Measurements from ENCODE around the gene ITGA11. TPM values are rescaled to one million over a fixed set of nuclear protein-coding genes. Genes with fewer than 3 reads are reported as not detected.

The ITGA11 gene
- total and polyA plus RNA-seq, 9 donors, result 1.2 to 34.5 (median 4.4) TPM

DNA sequence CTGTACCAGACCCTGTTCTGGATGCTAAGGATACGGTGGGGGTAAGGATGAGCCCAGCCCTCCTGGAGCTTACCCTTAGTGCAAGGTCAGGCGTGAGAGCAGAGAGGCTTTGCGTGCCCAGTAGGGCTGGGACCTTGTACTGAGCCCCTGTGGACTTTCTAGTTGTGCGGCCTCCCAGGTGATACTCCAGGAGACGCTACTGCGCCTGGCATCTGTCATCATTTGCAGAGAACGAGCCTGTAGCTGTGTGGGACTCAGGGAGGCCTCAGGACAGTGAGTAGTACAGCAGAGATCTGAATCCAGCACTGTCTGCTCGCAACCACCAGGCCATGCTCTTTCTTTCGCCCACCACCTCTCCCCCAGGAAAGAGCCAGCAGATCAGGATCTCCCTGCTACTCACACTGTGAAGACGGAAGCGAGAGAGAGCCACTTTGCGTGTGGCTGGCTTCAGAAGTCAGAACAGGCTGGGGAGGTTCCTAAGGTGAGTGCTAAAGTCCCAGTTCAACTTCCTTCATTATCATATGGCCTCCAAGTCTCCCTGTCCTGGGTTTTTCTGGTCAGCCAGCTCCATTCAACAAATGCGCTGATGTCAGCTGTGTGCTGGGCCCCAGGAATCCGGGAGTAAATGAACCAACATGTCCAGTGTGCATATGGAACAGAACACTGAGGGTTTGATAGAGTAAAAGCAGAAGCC, 38.2 kb upstream of the ITGA11 start:
- Histone ChIP-seq H3K27me3 (no peaks in the 10 kb centered on the region), H3K9me3 (no peaks in the 10 kb centered on the region), H3K4me3 (no peak overlapping the region), H3K36me3 (no peaks in the 10 kb centered on the region), H3K4me1 (ENCODE audit: insufficient read depth) (no peaks in the 10 kb centered on the region), H3K27ac (no peak overlapping the region)
- WGBS, 3 donors, result 87 to 89% (median 89%) methylated on average over 14 of the region's 14 CpGs
- intact Hi-C loops (cut with DNase I), result no loop called here
- no peak for DNase-seq
- TF ChIP-seq POLR2A (IDR thresholded peaks at IDR 0.05), result no peak
- no peak for TF ChIP-seq EP300 (IDR thresholded peaks at IDR 0.05)
- TF ChIP-seq, protein P1, sequence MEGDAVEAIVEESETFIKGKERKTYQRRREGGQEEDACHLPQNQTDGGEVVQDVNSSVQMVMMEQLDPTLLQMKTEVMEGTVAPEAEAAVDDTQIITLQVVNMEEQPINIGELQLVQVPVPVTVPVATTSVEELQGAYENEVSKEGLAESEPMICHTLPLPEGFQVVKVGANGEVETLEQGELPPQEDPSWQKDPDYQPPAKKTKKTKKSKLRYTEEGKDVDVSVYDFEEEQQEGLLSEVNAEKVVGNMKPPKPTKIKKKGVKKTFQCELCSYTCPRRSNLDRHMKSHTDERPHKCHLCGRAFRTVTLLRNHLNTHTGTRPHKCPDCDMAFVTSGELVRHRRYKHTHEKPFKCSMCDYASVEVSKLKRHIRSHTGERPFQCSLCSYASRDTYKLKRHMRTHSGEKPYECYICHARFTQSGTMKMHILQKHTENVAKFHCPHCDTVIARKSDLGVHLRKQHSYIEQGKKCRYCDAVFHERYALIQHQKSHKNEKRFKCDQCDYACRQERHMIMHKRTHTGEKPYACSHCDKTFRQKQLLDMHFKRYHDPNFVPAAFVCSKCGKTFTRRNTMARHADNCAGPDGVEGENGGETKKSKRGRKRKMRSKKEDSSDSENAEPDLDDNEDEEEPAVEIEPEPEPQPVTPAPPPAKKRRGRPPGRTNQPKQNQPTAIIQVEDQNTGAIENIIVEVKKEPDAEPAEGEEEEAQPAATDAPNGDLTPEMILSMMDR (IDR thresholded peaks at IDR 0.05), result no peak

DNA sequence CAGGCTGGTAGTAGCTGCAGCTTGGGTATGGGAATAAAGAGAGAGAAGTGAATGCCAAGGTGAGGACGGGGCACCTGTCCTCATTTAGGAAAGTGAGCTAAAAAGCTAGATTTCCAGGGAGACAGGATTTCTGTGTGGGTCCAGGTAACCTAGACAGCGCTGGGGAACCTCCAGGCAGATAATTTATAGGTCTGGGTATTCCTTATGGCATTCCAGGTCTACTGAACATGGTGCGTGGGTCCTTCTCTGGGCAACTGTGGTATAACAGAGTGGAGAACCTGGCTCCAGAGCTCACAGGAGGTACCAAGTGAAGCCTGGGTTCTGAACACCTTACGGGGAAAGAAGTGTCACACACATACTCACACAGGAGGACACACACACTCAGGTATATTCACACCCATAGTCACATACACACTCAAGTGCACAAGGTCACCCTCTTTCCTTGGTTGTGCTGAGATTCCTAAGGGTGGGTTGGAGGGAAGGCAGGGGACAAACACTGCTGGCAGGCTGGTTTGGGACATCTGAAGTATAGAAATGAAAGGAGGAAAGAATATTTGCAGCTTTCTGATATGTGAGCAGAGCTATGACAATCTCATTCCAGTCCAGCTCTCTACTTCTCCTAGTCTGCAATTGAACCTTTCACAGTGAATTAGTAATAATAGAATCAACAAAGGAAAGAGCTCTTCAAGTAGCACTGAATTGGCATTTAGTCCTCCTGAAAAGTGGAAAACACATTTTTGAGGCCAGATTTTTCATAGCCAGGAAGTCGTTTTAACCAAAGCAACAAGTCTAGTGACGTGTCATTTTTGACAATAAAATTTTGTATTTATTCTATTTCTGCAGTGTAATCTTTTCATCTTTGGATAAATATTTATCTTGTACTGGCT, 37.4 kb upstream of the ITGA11 start:
- H3K36me3 ChIP-seq, result no peaks in the 10 kb centered on the region
- H3K27me3 ChIP-seq, result no peaks in the 10 kb centered on the region
- H3K9me3 ChIP-seq, result no peaks in the 10 kb centered on the region
- intact Hi-C loops (cut with DNase I), result no loop called here
- H3K4me1 ChIP-seq (ENCODE audit: insufficient read depth), result no peaks in the 10 kb centered on the region
- H3K27ac ChIP-seq, result no peak overlapping the region
- 71 to 84% (median 77%) methylated on average over 6 of the region's 6 CpGs for WGBS, 3 donors
- TF ChIP-seq EP300 (IDR thresholded peaks at IDR 0.05), result no peak
- no peak for TF ChIP-seq POLR2A (IDR thresholded peaks at IDR 0.05)
- TF ChIP-seq, protein P1 (IDR thresholded peaks at IDR 0.05), result no peak
- no peak for DNase-seq
- no peak overlapping the region for H3K4me3 ChIP-seq

DNA sequence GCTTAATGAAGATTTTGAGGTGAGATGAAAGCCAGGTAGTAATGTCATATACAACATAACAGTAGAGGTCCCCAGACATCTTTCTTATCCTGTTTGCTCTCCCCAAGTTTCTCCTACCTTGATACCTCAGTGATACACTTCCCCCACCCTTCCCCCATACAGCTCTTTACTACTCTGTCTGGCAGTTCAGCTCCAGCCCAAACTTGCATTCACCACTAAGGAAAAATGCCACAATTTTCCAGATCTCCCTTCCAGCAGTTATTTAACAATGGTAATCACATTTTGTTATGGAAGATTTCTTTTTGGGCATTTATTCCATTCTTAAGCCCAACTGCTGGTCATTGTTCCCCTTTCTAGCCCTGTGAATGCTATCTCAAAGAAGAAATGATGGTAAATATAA, 34.9 kb upstream of the ITGA11 start:
- Histone ChIP-seq H3K36me3 (no peaks in the 10 kb centered on the region), H3K4me1 (ENCODE audit: insufficient read depth) (no peaks in the 10 kb centered on the region), H3K9me3 (no peaks in the 10 kb centered on the region), H3K27ac (no peak overlapping the region), H3K27me3 (no peaks in the 10 kb centered on the region), H3K4me3 (no peak overlapping the region)
- intact Hi-C loops (cut with DNase I), result no loop called here
- no peak for DNase-seq
- TF ChIP-seq POLR2A (IDR thresholded peaks at IDR 0.05), result no peak
- TF ChIP-seq, protein P1 (IDR thresholded peaks at IDR 0.05), result no peak
- TF ChIP-seq EP300 (IDR thresholded peaks at IDR 0.05), result no peak

DNA sequence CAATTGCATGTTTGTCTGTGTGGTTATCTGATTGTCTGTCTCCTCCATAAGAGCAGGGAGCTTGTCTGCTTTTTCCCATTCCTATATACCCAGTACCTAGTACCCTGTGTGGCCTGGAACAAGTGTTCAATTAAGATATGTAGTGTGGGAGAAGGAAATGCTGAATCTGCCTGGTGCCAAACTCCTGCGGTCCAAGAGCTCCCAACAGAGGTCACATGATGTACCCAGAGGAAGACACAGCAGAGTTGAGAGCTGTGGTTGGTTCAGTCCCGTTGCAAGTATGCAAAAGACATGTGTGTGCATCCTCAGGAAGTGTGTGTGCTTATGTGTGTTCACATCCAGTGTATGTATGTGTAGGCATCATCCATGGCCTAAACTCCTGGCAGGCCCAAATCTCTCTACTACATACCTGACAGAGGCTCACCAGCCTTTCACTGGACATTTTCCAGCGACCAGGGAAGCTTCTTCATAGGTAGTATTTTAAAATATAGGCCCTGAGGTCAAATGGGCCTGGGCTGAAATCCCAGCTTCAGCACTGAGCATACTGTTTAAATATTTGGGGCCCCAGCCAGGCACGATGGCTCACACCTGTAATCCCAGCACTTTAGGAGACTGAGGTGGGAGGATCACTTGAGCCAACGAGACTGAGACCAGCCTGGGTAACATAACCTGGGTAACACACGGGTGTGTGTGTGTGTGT, 34.0 kb upstream of the ITGA11 start:
- TF ChIP-seq, protein P1 (IDR thresholded peaks at IDR 0.05), result no peak
- no peak for TF ChIP-seq POLR2A (IDR thresholded peaks at IDR 0.05)
- TF ChIP-seq EP300 (IDR thresholded peaks at IDR 0.05), result no peak
- DNase-seq, result no peak
- Histone ChIP-seq H3K4me3 (no peak overlapping the region), H3K27ac (no peak overlapping the region), H3K4me1 (ENCODE audit: insufficient read depth) (no peaks in the 10 kb centered on the region), H3K27me3 (no peaks in the 10 kb centered on the region), H3K9me3 (no peaks in the 10 kb centered on the region), H3K36me3 (no peaks in the 10 kb centered on the region)
- 58 to 68% (median 64%) methylated on average over 6 of the region's 6 CpGs for WGBS, 3 donors
- intact Hi-C loops (cut with DNase I), result loop anchor here in 1 of 4 donors (1.0 kb wide), 1 partner anchor 24 kb away; no protein-coding TSS in a partner anchor

Data from ovary (tissue), 9 donors.